ENCODE results near the gene CDPF1.

- TF ChIP-seq CTCF (IDR thresholded peaks at IDR 0.05), result no peak
- no peak for TF ChIP-seq POLR2A (IDR thresholded peaks at IDR 0.05)
These were observed 24.5 kb downstream of the CDPF1 start for GRCh38 chr22:46225631-46226030.
